Fibroblast of skin of scalp (primary cell): Measurements from ENCODE around the gene SYDE1.
A peak's percentile ranks its signal among the peaks of the same experiment; 100 is the strongest.

Source experiments
- DNase-seq: peaks from one replicate; pipeline ENCODE4 v3.0.0-alpha.2; 2013

SYDE1 gene

DNA sequence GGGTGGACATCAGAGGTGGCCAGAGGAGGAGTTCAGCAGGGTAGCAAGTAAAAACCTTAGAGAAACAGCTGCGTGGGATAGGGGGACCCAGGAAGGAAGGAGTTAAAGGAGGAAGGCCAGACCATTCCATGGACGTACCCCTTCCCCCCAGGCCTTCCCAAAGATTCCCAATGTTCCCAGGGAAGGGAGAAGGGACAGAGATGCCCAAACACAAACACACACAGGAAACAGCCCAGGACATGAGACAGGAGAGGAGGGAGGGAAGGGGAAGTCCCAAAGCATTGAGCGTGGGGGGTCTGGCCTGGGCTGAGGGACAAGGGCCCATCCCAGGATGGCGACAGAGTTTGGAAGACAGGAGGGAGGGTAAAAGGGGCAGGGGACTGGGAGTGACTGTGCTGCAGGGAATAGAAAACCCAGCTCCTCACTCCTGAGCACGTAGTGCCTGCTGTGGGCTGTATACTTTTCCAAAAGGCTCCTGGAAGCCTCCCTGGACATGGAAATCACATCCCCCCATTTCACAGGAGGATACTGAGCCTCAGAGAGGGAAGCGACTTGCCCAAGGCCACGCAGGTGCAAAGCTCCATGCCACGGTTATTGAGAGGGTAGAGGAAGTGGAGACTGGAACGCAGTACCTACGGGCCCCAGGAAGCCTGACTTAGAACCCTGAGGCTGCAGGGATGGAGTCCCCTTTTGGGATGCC is 1.1 kb downstream of the SYDE1 start:
- DNase-seq: peak; percentile 38

DNA sequence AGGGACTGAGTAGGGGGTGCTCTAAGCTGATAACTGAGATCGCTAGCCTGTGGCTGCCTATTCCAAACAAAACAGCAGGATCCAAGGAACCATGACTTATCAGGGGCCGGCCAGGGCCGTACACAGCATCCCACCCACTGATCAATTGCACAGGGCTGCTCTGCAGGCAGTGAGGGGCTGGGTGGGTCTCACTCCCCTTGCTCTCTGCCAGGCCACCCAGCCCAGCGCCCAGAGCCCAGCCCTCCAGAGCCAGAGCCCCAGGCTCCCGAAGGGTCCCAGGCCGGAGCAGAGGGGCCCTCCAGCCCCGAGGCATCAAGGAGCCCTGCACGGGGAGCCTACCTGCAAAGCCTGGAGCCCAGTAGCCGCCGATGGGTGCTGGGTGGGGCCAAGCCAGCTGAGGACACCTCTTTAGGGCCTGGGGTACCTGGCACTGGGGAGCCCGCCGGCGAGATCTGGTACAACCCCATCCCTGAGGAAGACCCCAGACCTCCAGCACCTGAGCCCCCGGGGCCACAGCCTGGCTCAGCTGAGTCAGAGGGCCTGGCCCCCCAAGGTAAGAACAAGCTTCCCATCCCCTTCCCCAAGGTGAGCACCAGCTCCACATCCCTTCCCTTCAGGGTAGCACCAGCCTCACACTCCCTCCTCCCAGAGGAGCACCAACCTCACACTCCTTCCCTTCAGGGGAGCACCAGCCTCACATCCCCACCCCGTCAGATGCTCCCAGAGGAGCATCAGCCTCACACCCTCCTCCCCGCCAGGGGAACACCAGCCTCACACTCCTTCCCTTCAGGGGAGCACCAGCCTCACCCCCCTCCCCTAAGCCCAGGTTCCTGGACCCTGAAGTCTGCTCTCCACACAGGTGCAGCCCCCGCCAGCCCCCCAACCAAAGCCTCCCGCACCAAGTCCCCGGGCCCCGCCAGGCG is 1.9 kb downstream of the SYDE1 start:
- DNase-seq: no peak

DNA sequence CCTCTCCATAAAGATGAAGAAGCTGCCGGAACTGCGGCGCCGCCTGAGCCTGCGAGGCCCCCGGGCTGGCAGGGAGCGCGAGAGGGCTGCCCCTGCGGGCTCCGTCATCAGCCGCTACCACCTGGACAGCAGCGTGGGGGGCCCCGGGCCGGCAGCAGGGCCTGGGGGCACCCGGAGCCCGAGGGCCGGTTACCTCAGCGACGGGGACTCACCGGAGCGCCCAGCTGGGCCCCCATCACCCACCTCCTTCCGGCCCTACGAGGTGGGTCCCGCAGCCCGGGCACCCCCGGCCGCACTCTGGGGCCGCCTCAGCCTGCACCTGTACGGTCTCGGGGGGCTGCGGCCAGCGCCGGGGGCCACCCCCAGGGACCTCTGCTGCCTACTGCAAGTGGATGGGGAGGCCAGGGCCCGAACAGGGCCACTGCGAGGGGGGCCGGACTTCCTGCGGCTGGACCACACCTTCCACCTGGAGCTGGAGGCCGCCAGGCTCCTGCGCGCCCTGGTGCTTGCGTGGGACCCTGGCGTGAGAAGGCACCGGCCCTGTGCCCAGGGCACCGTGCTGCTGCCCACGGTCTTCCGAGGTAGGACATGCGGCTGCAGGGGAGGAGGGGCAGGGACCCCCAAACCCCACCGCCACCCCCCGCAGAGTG is 2.7 kb downstream of the SYDE1 start:
- no peak for DNase-seq

DNA sequence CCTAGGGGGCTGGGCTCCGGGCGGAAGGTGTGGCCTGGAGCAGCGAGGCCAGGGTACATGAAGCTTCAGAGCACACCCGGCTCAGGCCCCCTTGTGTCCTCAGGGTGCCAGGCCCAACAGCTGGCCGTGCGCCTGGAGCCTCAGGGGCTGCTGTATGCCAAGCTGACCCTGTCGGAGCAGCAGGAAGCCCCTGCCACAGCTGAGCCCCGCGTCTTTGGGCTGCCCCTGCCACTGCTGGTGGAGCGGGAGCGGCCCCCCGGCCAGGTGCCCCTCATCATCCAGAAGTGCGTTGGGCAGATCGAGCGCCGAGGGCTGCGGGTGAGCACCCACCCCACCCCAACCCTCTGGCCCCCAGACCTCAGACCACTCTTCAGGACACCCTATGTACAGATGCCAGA is 3.2 kb downstream of the SYDE1 start:
- DNase-seq: no peak

DNA sequence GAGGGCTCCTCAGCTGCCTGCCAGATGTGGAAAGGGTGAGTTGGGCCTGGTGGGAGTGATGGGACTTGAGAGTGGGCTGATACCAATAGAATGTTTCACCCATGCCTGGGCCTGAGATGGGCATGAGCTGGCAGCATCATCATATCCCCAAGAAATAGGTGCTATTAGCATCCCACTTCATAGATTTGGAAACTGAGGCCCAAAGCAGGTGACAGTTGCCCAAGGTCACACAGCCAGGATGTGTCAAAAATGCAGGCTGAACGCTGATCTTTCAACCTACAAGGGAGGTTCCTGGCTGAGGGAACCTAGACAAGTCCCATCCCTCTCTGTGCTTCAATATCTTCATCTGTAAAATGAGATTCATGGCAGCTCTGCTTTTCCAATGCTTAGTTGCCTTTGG is 4.6 kb downstream of the SYDE1 start:
- DNase-seq: no peak

DNA sequence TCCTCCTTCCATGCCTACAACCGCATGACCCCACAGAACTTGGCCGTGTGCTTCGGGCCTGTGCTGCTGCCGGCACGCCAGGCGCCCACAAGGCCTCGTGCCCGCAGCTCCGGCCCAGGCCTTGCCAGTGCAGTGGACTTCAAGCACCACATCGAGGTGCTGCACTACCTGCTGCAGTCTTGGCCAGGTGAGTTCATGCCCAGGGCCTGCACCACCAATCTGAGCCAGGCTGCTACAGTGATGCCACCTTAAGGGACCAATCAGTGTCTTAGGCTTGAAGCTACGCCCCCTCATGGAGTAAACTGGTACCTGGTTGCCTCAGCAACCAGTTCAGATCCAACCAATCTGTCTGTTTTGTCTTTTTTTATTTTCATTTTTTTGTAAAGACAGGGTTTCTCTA is 5.2 kb downstream of the SYDE1 start:
- no peak for DNase-seq

DNA sequence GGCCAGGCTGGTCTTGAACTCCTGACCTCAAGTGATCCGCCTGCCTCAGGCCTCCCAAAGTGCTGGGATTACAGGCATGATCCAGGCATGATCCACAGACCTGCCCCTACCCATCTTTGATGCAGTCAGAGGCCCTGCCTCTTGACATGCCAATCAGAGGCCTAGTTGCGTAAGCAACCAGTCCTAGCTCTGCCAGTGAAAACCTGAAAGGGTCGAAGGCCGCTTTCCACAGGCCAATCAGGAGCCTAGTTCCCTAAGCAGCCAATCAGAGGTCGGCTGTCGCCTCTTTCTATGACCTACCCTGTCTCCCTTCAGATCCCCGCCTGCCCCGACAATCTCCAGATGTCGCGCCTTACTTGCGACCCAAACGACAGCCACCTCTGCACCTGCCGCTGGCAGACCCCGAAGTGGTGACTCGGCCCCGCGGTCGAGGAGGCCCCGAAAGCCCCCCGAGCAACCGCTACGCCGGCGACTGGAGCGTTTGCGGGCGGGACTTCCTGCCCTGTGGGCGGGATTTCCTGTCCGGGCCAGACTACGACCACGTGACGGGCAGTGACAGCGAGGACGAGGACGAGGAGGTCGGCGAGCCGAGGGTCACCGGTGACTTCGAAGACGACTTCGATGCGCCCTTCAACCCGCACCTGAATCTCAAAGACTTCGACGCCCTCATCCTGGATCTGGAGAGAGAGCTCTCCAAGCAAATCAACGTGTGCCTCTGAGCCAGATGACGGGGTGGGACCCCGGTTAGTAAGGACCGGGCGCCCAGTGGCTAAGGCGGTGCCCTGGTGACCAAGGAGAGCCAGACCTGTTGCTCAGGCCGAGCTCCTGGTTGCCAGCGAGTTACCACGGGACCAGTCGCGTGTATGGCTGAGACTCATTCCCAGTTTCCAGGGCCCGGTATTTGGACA is 6.3 kb downstream of the SYDE1 start:
- no peak for DNase-seq

DNA sequence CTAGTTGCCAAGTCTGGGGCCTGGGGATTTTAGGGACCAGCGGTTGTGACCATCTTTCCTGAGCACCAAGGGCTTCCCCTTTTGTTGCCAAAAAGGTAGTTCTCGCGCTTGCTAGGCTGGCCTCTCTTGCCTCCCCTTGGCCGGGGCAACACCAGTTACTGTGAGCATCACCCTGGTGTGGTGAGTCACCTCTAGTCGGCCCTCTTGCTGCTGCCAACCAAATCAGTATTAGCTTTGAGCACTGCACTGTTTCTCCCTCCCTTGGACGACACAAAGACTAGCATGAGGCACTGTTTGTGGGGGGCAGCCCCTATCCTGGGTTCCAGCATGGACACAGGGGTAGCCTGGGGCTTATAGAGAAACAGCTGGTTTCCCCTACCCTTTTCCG is 6.9 kb downstream of the SYDE1 start:
- DNase-seq: peak; percentile 30

DNA sequence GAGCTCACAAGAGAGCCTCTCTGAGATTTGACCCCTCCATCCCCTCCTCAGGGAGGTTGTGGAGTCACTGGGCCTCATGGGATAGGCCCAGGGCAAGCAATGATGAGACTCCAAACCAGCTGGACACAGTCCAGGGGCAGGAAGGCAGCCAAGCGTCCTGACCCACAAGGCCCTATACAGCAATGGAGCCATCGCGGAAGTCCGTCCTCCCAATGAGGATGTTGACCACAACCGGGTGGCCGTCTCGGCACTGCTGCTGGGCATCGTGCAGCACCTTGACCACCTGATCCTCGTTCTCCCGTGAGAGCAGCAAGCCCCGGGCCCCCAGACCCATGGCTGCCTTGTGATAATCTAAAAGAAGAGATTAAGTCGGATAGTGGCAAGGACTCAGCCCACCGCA is 7.9 kb downstream of the SYDE1 start:
- peak; percentile 36 for DNase-seq

DNA sequence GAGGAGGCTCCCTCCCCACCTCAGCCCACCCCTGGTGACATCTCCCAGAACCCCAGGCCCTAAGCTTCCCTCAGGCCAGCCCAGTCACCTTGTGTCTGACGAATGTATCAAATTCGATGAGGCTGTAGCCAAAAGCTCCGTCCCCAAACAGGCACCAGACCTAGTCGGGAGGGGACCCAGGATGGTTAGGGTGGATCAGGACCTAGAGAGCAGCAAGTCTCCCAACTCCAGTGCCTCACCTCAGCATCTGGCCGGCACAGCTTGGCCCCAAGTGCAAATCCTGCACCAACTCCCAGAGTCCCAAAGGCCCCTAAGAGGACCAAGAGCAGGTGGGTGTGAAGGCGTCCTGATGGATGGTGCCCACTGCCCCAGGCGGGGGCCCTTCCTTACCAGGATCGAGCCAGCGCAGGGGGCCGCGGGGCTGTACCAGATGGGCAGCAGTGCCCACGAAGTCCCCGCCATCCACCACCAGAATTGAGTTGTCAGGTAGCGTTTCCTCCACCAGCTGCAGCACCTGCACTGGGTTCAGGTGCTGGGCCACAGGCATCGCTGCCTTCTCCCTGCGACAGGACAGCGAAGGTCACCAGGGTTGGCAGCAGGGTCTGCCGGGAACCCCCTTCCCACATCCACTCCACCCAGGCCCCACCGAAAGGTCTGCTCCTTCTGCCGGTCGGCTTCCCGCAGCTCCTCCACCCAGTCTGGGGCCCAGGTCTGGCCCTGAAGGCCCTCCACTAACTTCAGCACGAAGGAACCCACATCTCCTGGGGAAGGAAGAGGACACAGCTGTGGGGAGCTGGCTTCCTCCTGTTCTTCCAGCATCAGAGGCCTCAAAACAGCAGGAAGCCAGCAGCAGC is 8.8 kb downstream of the SYDE1 start:
- no peak for DNase-seq

DNA sequence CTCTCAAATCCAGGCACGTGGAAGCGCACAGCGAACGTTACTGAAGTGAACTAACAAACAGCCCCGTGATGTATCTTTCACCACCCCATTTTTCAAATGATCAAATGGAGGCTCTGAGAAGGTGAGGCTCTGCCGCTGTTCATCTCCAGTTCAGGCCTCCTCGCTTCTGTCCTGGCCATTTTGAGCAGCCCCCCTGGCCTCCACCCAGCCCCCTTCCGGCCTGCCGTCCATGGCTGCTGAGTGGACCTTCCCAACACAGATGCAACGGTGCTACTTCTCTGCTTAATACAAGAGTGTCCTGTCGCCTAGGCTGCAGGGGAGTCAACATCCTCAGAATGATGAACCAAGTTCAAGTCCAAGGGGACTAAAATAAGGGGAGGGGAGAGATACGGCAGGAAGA is 9.7 kb downstream of the SYDE1 start:
- DNase-seq: no peak

DNA sequence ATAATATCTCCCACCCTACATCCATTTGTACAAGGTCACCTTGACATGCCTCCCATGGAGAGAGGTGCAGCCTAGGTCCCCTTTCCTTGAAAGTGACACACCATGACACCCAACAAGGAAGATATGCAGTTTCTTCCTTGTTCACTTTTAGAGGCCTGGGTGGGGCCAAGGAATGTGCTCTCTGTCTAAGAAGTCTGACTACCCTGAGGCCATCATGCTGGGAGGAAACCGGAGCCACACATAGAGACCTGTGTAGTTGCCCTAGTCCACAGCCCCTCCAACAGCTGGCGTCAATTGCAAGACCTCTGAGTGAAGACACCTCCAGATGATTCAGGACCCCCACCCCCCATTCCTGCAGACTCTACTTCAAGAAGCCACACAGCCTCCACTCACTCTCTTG is 11.0 kb downstream of the SYDE1 start:
- DNase-seq: no peak

DNA sequence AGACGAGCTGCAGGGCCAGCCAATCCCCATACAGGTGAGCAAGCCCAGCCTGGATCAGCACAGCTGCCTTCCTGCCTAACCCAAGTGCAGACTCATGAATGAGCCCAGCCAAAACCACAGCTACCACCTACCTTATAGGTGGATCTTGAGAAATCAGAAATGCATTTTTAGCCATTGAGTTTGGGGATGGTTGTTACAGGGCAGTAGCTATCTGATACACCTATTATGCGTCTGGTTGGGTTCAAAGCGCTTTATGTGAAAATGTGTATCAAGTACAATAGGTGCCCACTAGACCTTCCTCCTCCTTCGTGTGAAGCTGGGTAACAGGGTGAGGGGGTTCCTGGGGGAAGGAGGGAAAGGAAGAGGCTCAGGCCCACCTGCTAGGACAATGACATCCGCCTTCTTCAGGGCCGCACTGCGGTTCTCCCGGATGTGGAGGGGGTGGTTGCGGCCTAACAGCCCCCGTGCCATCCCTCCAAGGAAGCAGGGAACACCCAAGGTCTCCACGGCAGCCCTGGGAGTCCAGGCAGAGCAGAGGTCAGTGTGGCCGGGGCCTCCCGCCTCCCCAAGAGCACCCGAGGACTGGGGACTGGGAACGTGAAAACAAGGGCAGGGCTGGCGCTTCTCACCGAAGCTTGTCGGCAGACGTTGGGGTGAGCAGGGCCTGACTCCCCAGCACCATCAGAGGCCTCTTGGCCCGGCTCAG is 11.7 kb downstream of the SYDE1 start:
- no peak for DNase-seq

DNA sequence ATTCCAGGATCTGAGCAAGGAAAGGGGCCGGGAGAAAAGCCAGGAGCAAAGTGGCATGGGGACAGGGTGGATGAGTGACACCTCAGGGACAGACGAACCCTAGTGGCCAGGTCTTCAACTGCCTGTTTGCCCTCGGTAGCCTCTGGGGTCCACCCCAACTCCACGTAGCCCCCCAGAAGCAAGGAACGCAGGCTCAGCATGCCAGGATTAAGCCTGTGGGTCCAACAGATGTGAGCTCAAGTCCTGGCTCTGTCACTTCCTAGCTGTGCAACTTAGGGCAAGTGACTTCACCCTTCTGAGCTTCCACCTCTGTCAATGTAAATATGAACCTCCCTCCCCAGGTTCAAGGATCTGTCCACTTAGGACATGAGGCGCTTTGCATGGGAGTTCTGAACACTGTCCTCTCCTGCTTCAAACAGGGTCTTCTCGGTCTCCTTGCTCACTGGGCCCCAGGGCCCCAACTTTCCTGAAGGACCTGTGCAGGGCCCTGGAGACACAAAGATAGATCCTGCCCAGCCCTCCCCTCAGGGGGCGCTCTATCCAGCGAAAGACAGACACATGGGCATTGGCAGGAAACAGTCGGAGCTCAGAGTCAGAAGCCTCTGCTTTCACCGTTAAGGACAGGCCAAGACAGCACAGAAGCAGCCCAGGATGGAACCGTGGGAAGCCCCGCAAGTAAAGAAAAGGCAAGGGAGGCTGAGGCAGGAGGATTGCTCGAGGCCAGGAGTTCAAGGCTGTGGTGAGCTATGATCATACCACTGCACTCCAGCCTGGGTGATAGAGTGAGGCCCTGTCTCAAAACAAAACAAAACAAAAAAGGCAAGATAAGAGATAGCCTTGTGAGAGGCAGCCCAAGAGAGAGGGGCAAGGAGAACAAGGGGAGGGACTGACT is 13.2 kb downstream of the SYDE1 start:
- DNase-seq: no peak

DNA sequence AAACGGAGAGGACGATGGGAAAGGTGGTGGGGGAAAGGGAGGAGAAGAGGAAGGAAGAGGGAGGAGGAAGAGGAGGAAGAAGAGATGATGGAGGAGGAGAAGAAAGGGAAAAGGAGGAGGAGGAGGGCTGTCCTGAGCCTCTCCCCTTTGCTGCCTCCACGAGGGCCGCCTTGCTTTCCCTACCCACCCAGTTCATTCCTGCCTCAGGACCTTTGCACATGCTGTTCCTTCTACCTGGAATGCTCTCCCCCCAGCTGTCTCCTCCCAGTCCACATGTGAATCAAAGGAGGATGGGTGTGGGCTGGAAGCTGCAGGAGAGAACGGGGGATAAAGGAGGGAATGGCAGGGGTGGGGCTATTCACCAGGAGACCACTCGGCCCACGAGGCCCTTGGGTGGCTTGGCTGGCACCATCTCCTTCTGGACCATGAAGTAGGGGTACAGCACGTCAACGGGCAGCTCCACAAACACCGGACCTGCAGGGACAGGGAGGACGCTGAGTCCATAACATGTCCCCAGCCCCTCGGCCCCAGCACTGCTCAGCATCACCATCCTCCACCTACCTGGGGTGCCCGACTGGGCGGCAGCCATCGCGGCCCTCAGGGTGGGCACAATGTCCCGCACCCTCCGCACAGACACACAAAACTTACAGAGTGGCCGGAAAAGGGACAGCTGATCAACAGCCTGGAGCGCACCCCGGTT is 15.3 kb downstream of the SYDE1 start:
- DNase-seq: no peak

DNA sequence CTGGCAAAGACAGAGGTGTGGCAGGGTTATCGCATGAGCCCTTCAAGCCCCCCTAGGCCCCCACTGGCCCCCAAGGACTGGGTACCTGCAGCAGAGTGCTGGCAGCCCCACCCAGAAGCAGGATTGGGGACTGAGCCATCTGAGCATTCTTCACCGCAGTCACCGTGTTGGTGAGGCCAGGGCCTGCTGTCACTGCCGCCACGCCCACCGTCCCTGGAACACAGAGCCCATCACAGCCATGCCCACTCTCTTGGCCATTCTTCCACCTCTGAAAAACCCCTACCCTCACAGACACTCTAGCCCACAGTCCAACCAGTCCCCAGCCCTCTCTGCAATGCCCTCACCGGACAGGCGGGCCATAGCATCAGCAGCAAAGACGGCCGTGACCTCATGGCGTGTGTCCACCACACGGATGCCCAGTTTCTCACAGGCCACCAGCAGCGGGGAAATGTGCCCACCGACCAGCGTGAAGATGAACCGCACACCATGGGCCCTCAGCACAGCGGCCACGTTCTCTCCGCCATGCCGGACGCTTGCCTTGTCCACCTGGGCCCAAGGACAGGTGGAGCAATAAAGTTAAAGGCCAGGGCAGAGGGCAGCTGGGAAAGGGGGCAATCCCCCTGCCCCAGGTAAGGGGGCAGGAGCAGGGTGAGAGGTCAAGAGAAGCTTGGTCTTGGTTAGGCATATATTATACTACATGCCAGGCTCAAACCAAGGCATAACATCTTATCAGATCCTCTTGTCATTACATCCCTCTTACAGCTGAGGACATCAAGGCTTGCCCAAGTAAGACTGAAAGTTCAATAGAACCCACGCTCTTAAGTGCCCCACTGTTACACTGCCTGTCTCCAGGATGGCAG is 16.1 kb downstream of the SYDE1 start:
- DNase-seq: no peak

DNA sequence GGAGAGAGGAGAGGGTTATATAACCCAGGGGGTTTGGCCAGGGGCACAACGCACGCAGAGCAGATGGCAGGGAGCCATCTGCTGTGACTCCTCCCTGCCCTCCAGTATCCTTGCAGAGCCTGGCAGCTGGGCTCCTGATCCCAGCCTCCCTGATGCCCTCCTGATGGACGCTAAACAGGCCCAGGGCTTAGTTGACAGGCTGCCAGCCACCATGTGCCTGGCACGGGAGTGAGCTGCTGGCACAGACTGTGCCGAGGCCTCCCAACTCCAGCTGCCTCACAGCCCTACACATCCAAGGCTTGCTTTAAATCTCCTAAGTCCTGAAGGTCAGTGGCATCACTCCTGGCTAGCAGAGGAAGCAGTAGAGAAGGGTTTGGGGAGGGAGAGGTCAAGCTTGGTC is 16.7 kb downstream of the SYDE1 start:
- no peak for DNase-seq

DNA sequence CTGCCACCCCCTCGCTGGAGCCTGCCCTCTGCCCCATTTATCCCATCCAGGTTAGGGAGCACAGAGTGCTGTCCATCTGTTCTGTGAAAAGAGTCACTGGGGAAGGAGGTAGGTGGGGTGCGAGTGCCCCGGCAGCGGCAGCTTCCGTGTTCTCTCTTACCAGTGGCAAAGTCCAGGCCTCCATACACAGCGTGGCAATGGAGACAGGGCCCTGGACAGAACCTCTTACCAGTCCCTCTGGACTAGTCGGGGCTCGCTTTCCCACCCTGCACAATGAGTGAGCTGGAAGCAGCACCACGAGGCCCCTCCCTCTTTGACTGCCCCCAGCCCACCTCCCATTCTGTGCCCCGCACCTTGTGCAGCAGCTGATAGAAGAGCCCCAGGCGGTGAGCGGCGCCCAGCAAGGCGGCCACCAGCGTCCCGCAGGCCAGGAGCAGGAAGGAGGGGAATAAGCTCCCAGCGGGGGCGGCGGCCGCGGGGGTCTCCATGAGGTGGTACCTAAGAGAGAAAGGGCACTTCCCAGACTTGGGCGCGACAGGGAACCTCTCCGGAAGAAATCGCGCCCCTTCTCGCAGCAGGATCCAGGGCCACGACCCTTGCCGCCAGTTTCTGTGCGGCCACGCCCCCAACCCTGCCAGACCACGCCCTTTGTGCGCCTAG is 17.5 kb downstream of the SYDE1 start:
- no peak for DNase-seq
